Neural cell (in vitro differentiated cells): ENCODE data around the gene SPATA31C2.

Experiments
- TF ChIP-seq, protein P1 (sequence below): fragments of 450-650 bp; IDR thresholded peaks from 2 replicates; pipeline ENCODE4 v1.5.1; 2014; ENCODE audit warnings: antibody characterized with exemption, mild to moderate bottlenecking, moderate library complexity; ENCODE audit not compliant: poor library complexity, severe bottlenecking
- TF ChIP-seq, protein P2 (sequence below): IDR thresholded peaks from 2 replicates; pipeline ENCODE4 v1.6.1; 2012; ENCODE audit warnings: borderline replicate concordance

GRCh38 chr9:88182501-88182900 is 44.2 kb upstream of the SPATA31C2 start:
- TF ChIP-seq, protein P1, sequence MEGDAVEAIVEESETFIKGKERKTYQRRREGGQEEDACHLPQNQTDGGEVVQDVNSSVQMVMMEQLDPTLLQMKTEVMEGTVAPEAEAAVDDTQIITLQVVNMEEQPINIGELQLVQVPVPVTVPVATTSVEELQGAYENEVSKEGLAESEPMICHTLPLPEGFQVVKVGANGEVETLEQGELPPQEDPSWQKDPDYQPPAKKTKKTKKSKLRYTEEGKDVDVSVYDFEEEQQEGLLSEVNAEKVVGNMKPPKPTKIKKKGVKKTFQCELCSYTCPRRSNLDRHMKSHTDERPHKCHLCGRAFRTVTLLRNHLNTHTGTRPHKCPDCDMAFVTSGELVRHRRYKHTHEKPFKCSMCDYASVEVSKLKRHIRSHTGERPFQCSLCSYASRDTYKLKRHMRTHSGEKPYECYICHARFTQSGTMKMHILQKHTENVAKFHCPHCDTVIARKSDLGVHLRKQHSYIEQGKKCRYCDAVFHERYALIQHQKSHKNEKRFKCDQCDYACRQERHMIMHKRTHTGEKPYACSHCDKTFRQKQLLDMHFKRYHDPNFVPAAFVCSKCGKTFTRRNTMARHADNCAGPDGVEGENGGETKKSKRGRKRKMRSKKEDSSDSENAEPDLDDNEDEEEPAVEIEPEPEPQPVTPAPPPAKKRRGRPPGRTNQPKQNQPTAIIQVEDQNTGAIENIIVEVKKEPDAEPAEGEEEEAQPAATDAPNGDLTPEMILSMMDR: no peak
- TF ChIP-seq, protein P2, sequence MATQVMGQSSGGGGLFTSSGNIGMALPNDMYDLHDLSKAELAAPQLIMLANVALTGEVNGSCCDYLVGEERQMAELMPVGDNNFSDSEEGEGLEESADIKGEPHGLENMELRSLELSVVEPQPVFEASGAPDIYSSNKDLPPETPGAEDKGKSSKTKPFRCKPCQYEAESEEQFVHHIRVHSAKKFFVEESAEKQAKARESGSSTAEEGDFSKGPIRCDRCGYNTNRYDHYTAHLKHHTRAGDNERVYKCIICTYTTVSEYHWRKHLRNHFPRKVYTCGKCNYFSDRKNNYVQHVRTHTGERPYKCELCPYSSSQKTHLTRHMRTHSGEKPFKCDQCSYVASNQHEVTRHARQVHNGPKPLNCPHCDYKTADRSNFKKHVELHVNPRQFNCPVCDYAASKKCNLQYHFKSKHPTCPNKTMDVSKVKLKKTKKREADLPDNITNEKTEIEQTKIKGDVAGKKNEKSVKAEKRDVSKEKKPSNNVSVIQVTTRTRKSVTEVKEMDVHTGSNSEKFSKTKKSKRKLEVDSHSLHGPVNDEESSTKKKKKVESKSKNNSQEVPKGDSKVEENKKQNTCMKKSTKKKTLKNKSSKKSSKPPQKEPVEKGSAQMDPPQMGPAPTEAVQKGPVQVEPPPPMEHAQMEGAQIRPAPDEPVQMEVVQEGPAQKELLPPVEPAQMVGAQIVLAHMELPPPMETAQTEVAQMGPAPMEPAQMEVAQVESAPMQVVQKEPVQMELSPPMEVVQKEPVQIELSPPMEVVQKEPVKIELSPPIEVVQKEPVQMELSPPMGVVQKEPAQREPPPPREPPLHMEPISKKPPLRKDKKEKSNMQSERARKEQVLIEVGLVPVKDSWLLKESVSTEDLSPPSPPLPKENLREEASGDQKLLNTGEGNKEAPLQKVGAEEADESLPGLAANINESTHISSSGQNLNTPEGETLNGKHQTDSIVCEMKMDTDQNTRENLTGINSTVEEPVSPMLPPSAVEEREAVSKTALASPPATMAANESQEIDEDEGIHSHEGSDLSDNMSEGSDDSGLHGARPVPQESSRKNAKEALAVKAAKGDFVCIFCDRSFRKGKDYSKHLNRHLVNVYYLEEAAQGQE: no peak
